ENCODE data around the gene SKAP1.
"Not testable (repeated sequence)": the region's sequence is repeated elsewhere in the genome, so short reads cannot be mapped to it uniquely, and the experiment has no call there.

SKAP1 gene

DNA sequence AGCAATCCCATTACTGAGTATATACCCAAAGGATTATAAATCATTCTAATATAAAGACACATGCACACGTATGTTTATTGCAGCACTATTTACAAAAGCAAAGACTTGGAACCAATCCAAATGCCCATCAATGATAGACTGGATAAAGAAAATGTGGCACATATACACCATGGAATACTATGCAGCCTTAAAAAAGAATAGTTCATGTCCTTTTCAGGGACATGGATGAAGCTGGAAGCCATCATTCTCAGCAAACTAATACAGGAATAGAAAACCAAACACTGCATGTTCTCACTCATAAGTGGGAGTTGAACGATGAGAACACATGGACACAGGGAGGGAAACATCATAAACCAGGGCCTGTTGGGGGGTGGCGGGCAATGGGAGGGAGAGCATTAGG is 19.3 kb upstream of the SKAP1 start:
- DNase-seq (ENCODE audit: low read depth, low spot score): not testable (repeated sequence)

DNA sequence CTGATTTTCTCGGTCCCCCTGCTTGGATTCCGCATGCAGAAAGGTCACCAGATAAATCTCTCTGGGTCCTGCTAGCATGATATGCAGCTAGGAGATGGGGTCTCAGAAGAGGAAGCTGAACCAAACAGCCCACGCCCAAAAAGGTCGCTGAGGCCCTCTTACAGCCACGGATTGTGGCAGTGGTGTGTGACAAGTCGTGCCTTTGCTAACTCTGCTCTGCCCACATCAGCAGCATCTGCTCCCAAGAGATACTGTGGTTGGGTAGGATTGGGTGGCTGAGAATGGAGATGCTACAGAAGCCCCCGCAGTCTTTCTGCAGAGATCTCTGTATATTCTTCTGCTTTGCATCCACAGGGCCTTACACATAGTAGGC is 15.2 kb upstream of the SKAP1 start:
- DNase-seq (ENCODE audit: low read depth, low spot score): no peak

DNA sequence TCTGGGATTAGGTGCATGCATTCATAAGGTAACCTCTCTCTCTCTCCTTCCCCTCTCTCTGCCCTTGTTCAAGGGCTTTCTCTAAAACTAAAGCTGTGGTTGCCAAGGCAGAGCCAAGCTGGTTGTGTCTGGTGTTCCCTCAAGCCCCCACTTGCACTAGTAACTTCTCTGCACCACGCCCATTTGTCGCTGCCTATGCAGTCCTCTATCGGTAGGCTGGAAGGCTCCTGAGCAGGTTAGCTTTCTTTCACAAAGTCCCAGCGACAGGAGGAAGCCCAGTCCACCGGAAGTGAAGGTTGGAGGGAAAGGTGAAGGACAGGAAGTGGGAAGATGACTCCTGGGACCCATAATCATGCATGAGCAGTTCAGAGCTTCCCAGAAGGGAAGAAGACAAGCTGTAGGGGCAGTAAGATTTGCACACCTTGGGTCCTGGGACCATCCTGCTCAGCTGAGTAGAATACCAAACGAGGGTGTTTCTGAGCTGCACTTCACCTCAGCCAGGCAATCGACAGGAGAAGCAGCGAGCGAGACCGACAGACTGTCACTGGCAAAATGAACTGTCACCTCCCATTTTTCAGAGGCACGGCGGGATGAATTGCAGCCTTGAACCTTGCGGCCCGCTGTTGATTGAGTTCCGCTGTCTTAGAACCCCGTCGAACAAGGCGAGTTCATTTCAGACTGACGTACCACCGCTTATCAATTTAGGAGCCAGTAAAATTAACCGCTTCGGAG is 14.7 kb upstream of the SKAP1 start:
- no peak for DNase-seq (ENCODE audit: low read depth, low spot score)

DNA sequence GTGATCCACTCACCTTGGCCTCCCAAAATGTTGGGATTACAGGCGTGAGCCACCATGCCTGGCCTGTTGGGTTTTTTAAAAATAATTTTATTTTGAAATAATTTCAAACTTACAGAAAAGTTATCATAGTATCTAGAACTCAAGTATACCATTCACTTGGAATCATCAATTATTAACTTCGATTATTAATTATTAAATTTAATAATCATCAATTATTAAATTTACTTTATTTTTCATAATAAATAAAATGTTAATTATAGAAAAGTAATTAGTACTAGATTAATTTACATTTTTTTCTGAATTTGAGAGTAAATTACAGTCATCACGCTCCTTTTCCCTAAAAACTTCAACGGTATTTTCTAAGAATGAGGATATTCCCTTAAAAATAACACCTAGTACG is 13.7 kb upstream of the SKAP1 start:
- no peak for DNase-seq (ENCODE audit: low read depth, low spot score)

DNA sequence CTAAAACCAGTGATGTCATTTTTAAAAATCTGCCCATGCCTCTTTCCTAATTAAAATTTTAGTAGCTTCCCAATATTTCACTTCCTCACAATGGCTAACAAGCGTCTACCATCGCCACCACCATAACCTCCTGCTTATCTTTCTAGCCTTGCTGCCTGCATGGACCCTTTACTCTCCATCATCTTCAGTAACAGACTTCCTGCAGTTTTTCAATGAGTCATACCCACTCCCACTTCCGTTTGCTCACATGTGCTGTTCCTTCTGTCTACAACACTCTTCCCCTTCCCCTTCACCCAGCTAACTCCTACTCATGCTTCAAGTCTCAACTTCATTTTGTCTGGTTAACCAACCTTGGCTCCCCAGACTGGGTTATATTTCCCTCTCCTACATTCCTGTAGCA is 12.8 kb upstream of the SKAP1 start:
- no peak for DNase-seq (ENCODE audit: low read depth, low spot score)

DNA sequence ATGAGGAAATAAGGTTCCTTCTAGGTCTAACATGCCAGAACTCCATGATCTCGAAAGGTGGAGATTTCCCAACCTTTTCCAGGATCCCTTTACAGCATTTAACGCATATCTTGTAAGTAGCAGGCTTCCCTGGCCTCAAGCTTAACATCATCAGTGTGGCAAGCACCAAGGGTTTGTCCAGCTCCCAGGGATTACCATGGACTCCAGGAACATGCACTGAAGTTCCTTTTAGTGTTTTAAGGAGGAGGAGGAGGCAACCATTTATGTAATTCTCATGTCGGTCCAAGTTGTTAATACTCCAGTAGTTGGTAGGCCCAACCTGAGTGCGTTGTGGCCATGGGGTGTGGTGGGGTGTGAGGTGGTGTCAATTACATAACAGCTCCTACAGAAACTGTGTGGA is 11.8 kb upstream of the SKAP1 start:
- no peak for DNase-seq (ENCODE audit: low read depth, low spot score)

DNA sequence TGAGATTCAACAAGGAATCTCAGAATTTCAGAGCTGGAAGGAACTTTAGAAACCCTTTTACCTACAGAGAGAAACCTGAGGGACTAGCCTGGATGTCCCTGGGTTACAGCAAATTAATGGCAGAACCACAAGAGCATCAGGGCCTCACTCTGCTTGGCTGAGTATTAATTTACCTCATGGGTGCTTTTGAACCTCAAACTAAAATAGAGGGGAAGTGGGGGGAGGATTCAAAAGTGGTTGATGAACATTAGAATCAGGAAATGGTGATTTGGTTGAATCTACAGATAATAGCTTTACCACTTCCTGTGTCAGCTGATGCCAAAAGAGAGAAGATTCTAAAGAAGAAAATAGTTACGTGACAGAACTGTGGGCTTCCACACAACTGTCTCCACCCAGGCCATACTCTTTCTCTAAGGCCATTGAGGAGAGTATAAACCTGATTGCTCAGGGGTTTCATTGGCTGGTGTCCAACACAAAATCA is 11.3 kb upstream of the SKAP1 start:
- DNase-seq (ENCODE audit: low read depth, low spot score): no peak

DNA sequence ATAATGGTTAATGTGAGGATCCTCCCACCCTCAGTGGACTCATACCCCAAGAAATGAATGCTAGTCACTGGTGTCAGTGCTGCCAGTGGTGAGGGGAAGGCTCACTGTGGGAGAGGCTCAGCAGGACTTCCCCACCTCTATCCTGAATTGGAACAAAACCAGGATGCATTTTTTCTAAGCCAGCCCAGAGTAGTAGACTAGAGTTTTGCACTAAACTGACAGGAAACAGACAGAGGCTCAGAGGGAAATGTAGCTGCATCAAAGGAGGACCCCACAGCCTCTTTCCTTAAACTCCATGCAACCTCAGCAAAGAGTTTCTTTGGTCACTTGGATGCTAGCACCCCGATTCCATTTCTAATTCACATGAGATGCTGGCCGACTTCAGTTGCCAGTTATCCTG is 10.7 kb upstream of the SKAP1 start:
- no peak for DNase-seq (ENCODE audit: low read depth, low spot score)

DNA sequence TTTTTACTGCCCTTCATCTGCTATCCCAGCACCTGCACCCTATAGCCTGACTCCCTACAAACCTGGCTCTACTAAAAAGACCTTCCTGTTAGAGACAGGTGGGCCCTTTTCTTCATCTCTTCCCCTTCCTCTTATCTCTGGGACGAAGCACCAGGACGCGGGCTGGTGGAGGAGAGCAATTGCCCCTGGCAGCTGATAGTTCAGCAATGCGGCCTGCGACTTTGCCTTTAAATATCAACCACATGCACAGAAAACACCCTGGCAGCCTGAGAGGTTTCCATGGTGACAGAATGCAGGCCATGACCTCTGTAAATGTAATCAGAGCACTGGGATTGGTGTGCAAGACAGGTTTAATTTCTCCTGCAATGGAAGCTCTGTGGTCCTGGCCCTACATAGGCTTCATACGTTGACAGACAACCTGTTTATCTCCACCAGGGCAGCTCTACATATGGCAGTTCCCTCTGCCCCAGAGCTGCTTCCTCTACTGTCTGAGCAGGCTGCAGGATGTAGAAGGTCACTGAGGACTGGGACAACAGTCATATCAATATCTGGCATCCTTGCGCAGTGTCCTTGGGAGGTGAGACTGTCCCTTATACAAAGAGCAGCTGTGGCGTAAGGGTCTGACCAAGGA is 10.0 kb upstream of the SKAP1 start:
- no peak for DNase-seq (ENCODE audit: low read depth, low spot score)

DNA sequence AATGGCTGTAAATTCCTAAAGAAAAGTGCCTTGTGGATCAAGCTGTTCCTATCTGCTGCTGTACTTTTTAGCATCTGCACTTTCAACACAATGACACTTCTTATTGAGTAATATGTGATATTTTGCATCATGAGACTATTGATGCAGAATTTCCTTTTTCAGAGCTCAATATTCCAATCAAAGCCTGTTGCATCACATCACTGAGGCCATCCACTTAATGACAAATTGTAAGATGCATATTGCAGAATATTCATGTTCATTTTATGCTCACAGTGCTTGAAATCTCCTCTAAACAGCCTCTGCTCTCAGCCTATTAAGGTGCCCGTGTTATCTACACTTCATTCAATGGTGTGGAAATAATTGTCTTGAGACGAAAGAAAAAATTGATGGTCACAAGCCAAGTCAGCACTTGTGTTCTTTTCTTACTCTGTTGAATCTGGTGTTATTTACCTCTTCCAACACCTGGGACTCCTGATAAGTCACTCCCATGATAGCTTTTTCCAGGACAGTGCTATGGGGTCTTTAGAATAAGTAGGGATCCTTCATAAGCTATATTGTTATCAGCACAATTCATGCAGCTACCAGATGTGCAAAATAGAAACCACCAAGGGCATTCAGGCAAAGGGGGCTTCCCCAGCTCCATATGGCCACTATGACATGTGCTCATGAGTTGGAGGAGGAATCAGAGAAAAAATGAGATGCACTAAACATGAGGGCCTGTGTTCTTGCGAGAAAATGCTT is 9.3 kb upstream of the SKAP1 start:
- DNase-seq (ENCODE audit: low read depth, low spot score): no peak

DNA sequence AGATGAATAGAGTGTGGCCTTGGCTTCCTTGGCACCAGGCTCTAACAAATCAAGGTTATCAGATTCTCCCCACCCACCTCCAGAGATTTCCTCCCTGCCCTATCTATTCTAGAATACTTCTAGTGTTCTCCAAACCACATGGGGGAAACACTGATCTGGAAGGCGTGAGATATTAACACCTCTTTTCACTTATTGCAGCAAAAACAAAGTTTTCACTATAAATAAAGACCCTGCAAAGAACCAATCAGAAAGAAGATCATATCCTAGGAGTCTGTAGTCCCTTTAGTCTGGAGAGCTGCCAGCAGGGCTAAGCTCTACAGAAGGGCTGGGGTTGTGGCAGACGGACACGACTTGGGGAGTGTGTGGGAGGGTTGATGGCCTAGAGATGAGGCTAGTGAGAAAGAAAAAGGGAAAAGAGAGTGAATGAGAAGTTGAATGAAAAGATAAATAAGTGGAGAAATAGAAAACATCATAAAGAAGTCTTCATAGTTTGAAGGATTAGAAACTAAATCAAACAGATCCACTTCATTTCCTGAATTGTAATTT is 8.6 kb upstream of the SKAP1 start:
- no peak for DNase-seq (ENCODE audit: low read depth, low spot score)

DNA sequence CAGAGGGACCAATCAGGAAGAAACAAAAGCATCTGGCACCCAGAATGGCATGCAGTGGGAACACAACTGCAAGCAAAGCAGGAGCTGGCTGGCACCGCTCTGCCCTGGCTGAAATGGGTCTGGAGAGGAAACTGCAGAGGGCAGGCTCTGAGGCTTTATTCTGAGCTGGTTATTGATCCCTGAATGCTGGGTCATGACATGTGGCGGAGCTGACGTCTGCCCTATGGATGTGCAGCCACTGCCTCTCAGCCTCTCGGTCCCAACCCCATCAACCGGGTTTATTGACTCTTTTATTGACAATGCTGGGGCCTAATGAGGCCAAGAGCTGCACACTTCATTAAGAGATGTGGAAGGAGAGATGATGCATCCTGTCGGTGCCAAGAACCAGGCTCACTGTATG is 3.9 kb upstream of the SKAP1 start:
- DNase-seq (ENCODE audit: low read depth, low spot score): no peak

DNA sequence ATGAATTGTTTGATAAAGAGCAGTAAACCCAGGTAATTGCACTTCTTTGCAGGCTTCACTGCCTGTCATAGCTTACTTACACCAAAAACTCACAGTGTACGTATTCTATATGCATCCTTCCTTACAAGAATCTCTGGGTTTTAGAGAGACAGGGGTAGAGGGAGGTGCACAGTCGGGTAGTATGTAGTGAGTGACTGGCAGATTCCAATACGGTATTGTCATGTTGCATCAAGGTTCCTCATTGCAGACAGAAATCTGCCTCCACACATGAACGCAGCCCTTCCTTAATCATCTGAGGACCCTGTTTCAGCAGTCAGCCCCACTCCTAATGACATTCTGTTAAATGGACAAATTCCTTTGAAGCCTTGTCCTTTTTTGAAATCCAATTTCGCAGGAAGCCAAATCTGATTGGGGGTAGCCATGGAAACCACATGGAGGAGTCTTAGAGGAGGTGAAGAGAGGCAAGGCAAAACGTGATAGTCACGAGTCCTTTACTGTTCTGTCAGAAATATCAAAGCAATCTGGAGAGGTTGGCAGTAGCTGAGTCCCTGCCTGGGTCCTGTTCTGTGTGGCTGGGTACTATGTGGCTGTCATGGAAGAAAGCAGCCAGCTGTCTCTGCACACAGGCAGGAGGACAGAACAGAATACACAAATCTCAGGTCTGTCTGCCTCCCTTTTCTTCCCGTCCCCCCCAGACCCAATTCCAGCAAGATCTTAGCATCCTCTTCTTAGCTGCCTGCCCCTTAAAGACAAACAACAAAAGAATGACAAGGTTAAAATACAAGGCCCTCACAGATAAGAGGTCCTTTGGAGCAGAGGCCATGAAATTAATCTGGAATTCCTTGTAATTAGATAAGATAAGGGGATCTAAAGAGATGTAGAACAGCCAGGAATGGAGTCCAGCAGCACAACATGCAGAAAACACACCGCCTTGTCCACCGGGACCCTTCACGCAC is 3.1 kb upstream of the SKAP1 start:
- no peak for DNase-seq (ENCODE audit: low read depth, low spot score)

DNA sequence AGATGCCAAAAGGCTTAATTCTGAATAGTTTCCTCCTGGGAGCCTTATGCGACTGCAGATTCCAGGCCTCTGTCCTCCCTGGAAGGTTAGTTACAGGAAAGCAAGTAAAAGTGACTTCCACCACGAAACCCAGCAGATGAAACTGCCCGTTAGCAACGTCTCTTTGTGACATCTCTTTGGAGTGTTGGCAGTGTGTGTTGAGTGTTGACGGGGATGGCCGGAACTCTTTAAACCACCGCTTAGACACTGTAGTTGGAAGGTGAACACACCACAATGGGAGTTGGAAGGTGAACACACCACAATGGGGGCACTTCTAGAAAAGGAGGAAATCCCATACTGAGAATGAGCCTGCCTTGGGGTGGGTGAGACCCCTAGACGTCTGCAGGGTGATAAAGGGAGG is 858 bp downstream of the SKAP1 start:
- DNase-seq (ENCODE audit: low read depth, low spot score): no peak

DNA sequence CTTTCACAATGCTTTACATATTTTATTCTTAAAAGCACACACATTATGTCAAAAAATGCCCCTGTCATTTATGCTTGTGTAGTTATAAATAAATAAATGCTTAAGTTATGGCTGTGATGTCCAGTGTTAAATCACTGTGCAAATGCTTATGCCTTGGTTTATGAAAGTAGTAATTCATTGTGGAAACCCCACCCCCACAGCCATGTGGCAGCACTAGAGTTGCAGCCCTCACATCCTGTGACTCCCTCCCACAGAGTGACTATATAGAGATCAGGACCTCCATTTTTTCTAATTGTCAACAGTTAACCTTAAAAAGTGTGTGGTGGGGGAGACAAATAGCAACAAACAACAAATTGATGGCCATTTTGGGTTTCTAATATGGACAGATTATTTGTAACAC is 2.4 kb downstream of the SKAP1 start:
- peak; percentile 29 for DNase-seq (ENCODE audit: low read depth, low spot score)

DNA sequence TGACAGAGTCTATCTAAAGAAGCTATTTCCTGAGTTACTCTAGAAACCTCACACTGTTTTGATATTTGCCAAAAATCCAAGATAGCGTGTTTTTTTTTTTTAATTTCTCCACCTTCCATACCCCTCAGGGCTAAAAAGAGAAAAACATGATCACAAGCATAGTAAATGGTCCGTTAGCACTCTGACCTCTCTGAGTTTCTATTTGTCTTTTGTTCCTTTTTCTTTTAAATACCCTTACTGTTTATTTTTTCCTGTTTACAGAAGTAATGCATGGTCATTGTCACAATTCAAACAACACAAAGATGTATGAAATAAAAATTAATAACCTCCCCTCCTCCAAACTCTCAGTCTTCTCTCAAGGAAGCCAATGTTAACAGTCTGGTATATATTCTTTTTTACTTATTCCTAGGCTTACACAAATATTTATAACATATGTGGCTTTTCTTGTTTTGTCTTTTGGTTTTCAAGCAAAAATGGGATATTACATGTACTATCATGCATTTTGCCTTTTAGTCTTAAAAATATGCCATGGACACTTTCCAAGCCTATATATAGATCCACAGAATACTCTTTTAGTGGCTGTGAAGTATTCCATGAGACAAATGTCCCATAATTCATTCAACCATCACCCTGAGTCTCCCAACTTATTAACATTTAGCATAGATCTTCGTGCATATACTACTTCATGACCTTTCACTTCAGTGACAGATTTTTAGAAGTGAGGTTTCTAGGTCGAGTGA is 3.1 kb downstream of the SKAP1 start:
- no peak for DNase-seq (ENCODE audit: low read depth, low spot score)

DNA sequence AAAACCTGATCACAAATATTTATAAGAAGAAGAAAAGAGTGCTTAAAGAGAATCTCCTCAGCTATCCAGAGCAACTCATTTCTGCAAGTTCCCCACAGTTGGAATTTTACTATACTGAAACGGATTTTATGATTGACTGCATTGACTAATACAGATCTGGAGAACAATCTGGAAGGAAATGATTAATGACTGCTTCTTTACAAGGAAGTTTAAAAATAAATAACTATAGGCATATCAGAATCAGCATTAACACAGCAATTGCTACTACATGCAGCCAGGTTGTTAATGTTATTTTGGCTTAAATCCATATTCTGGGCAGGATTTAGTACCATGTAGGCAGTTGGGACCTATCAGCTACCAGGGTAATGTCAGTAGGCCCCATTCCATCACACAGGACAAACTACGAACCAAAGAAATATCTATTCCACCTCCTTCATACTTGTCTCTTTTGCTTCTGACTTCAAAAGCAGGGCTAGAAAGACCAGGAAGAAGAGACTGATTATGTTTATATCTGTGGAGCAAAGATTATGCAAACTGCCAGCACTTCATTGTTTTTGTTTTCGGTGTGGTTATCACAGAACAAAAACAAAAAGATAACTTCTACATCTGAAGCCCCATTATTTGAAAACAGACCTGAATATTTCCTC is 3.9 kb downstream of the SKAP1 start:
- no peak for DNase-seq (ENCODE audit: low read depth, low spot score)

DNA sequence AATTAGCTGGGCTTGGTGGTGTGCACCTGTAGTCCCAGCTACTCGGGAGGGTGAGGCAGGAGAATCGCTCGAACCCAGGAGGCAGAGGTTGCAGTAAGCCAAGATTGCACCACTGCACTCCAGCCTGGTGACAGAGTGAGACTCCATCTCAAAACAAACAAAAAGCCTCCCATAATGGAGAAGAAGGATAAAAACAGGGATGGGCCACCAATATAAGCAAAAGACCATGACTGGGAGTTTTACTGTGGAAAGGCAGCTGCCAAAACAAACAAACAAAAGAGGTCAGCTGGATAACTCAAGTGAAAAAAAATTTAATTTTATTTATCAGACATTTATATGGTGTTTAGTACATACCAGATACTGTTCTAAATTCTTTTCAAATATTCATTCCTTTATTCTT is 8.0 kb downstream of the SKAP1 start:
- DNase-seq (ENCODE audit: low read depth, low spot score): not testable (repeated sequence)

DNA sequence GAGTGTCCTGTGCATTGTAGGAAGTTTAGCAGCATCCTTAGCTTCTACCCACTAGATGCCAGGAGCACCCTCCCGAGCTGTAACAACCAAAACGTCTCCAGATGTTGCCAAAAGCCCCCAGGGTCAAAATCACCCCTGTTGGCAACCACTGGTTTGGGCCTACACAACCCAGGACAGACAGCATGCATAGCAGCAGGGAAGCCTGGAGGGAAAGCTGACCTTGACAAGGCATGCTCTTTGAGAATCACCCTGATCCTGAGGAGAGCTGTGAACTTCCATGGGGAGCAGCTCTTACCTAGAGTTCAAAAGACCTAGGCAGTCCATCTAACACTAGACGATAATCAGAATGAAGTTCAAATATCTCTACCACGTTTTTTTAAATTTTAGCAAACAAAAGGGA is 9.2 kb downstream of the SKAP1 start:
- no peak for DNase-seq (ENCODE audit: low read depth, low spot score)

DNA sequence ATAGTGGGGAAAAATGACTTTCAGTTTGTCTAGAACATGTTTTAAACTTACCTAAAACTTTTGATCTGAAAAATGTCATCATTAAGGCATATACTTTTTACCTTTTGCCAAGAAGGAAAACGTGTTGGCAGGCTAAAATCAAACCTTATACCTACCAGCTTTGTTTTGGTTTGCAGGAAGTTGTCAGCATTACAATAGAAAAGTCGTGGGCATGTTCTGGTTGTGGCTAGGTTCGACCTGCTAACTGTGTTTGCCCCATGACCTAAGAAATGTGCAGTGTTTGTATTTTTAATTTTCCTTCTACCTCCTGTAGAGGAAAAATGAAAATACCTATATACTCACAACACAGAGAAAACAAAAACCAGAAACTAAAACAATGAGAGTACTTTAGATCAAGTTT is 13.0 kb downstream of the SKAP1 start:
- DNase-seq (ENCODE audit: low read depth, low spot score): no peak
